Neutrophil (primary cell): Measurements from ENCODE around the gene CNDP2.

Experiments
- H3K27ac ChIP-seq: fragments of 200-600 bp; sonication (generic); 2 replicates; pipeline ENCODE4 v1.5.1; 2016; ENCODE audit warnings: mild to moderate bottlenecking, moderate library complexity
- H3K27me3 ChIP-seq: fragments of 200-600 bp; sonication (generic); 2 replicates; pipeline ENCODE4 v1.6.0; 2016; ENCODE audit warnings: mild to moderate bottlenecking
- H3K36me3 ChIP-seq: fragments of 200-600 bp; sonication (generic); 2 replicates; pipeline ENCODE4 v1.5.1; 2017
- H3K4me1 ChIP-seq, 2 experiments: fragments of 200-600 bp in 1 of 2; sonication (generic) in 1 of 2; 1 replicate in 1 of 2; 2 replicates in 1 of 2; pipeline versions ENCODE4 v1.5.1 to v1.6.1; 2013 to 2016; ENCODE audit warnings: low read depth in 1 of 2, low read length in 1 of 2, mild to moderate bottlenecking in 1 of 2, moderate library complexity in 1 of 2; ENCODE audit not compliant: control insufficient read depth in 1 of 2, insufficient read depth in 1 of 2
- H3K4me3 ChIP-seq, 2 experiments: fragments of 200-600 bp in 1 of 2; sonication (generic) in 1 of 2; 1 replicate in 1 of 2; 2 replicates in 1 of 2; pipeline ENCODE4 v1.5.1; 2013 to 2016; ENCODE audit warnings: low read depth in 1 of 2, low read length in 1 of 2, mild to moderate bottlenecking in 1 of 2, moderate library complexity in 1 of 2
- H3K9me3 ChIP-seq: fragments of 200-600 bp; sonication (generic); 2 replicates; pipeline ENCODE4 v1.5.1; 2016
- CTCF ChIP-seq: fragments of 200-600 bp; sonication (generic); IDR thresholded peaks from 2 replicates; pipeline ENCODE4 v1.5.1; 2016; ENCODE audit warnings: antibody characterized with exemption

CNDP2 gene

DNA sequence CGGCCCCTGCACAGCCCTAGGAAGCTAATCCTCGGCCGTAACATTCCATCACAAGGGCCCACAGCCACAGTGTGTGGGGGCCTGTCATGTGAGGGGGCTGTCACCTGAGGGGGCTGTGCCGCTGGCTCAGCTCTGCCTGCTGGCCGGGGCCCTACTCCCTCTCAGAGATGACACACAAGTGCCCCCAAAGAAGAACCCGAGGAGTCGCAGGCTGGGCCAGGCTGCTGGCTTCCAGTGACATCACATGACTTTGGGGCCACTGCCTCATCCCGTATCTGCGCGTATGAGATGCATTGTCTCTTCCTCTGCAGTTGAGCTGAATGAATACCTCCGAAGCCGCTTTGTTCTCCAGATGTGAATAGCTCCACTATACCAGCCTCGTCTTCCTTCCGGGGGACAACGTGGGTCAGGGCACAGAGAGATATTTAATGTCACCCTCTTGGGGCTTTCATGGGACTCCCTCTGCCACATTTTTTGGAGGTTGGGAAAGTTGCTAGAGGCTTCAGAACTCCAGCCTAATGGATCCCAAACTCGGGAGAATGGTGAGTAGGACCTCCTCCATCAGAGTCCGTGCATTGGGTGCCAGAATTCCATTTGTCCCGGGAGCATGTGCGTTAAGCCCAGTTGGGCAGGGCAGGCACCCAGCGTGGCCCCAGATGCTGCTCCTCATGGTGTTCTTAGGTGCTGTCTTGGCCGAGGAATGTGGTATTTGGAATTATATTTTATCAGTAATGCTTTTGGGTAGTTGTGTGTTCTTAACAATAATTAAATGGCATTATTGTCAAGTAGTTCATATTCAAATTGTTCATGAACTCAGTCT lies 38.2 kb downstream of the CNDP2 start, which contains the start of gene CNDP1:
TSS of gene CNDP1 (plus strand) at position 351 of the 820 bp plus-strand sequence. CDS start at position 519, 168 bp downstream.
- no peaks in the 10 kb centered on the region for H3K4me1 ChIP-seq
- H3K27me3 ChIP-seq: no peaks in the 10 kb centered on the region
- H3K9me3 ChIP-seq: no peaks in the 10 kb centered on the region
- no peak within 1 kb of the TSS for H3K4me3 ChIP-seq
- no peak within 1 kb of the TSS for H3K27ac ChIP-seq
- no peak for TF ChIP-seq CTCF
- H3K36me3 ChIP-seq: no peaks in the 10 kb centered on the region

DNA sequence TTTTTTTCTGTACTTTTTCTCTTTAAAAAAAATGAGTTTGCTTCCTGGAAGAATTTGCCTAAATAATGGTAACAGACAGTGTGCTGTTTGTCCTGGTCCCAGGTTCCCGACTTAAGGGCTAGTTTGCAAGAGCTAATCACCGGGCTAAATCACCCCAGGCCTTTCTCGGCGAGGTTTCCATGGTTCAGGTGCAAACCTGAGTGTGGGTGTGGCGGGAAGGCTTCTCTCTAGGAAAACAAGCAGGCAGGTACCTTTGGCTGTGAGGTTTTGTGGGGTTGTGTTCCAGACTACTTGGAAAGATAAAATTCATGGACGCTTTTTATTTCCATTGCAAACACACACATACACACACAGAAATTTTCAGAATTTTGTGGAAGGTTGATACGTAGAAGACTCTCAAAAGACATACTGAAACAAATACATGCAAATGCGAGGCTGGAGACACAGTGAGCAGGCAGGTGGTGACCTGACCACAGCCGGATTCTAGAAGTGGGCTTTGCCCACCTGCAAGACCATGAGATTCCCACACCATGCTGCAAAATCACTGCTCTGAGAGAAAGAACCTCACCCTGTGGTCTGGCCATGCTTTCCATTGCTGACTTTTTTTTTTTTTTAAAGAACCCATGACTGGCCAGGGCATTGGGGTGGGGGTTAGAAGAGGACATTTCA lies 39.0 kb downstream of the CNDP2 start:
- Histone ChIP-seq H3K4me1 (no peaks in the 10 kb centered on the region), H3K9me3 (no peaks in the 10 kb centered on the region), H3K4me3 (no peak overlapping the region), H3K27ac (no peak overlapping the region), H3K36me3 (no peaks in the 10 kb centered on the region), H3K27me3 (no peaks in the 10 kb centered on the region)
- TF ChIP-seq CTCF: no peak

DNA sequence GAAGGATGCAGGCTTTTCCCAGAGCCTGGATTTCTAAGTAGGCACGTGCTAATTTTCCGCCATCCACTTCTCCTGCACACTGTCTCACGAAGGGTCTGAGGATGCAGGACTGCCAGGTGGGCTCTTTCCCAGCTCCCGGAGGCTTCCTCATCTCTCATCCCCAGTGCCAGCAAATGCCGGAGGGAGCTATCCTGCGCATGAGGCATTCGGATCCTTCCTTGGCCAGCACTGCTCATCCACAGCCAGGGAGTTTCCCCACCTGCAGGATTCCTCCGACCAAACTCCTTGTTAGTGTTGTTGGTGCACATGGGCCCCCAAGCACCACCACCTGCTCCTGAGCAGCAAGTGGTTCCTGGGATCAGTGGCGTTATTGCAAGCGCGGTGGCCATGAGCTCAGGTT lies 43.1 kb downstream of the CNDP2 start:
- no peak overlapping the region for H3K4me3 ChIP-seq
- H3K4me1 ChIP-seq: no peaks in the 10 kb centered on the region
- H3K27me3 ChIP-seq: no peaks in the 10 kb centered on the region
- no peaks in the 10 kb centered on the region for H3K36me3 ChIP-seq
- H3K27ac ChIP-seq: no peak overlapping the region
- no peaks in the 10 kb centered on the region for H3K9me3 ChIP-seq
- TF ChIP-seq CTCF: no peak

GRCh38 chr18:74540652-74541421 lies 44.7 kb downstream of the CNDP2 start:
- no peaks in the 10 kb centered on the region for H3K9me3 ChIP-seq
- no peaks in the 10 kb centered on the region for H3K27me3 ChIP-seq
- no peak overlapping the region for H3K4me3 ChIP-seq
- no peaks in the 10 kb centered on the region for H3K36me3 ChIP-seq
- no peak overlapping the region for H3K27ac ChIP-seq
- no peaks in the 10 kb centered on the region for H3K4me1 ChIP-seq
- no peak for TF ChIP-seq CTCF

DNA sequence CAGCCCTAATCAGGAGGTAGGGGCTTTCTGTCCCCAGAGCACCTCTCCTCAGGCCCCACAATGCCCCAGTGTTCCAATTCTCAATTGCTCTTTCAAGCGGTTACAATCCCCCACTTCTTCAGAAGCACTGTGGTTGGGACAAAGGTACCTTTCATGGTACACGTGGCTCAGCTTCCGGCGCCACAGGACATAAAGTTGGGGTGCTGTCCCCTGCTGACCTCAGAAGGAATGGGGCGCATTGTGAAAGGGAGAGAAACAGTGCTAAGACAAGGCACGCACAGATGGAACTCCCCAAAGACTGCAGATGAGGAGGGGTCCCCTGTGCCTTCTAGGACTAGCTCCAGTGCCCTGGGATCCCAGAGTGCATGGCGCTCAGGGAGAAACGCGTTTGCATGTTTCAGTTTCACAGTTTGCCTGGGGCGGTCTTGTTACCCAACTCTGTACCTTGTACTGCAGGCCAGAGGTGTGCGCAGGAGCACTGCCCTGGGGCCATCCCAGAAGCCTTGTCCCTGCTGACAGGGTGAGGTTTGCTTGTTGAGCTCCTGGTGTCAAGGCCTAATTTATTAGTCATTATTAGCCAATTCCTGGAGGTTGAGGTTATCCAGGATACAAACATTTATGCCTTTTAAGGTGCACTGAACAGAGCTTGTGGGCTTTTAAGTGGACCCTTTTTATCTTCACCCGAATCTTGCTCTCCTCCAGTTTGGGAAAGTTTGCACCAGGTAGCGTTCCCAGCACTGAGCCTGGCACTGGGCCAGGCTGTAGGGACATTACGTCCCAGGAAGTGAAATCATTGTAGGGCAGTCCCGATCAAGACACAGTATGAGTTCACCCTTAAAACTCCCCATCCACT lies 45.8 kb downstream of the CNDP2 start:
- Histone ChIP-seq H3K9me3 (no peaks in the 10 kb centered on the region), H3K4me3 (no peak overlapping the region), H3K27me3 (peaks cover 4% of the 10 kb centered on the region), H3K27ac (no peak overlapping the region), H3K4me1 (no peaks in the 10 kb centered on the region), H3K36me3 (no peaks in the 10 kb centered on the region)
- no peak for TF ChIP-seq CTCF
